Smooth muscle cell (in vitro differentiated cells): ENCODE measurements around the gene B4GALNT3. TPM values are rescaled to one million over a fixed set of nuclear protein-coding genes. Genes with fewer than 3 reads are reported as not detected.

ENCODE experiments used
- DNase-seq: peaks from one replicate; lab custom pipeline; 2025; ENCODE audit not compliant: unreplicated experiment; lab: John Stamatoyannopoulos, UW
- H2AFZ ChIP-seq: fragments of 200-600 bp; sonication (generic); 2 replicates; pipeline ENCODE4 v1.6.0; 2016; ENCODE audit warnings: antibody characterized with exemption, low read depth, mild to moderate bottlenecking
- H3F3A ChIP-seq: fragments of 200-600 bp; sonication (generic); 2 replicates; pipeline ENCODE4 v1.6.0; 2017; ENCODE audit warnings: antibody characterized with exemption, low read depth
- H3K27ac ChIP-seq: fragments of 200-600 bp; sonication (generic); 2 replicates; pipeline ENCODE4 v1.5.1; 2016; ENCODE audit warnings: low read depth, mild to moderate bottlenecking
- H3K27me3 ChIP-seq: fragments of 200-600 bp; sonication (generic); 2 replicates; pipeline ENCODE4 v1.6.1; 2016; ENCODE audit warnings: low read depth, mild to moderate bottlenecking
- H3K36me3 ChIP-seq: fragments of 200-600 bp; sonication (generic); 2 replicates; pipeline ENCODE4 v1.5.1; 2016; ENCODE audit warnings: low read depth
- H3K4me1 ChIP-seq: fragments of 200-600 bp; sonication (generic); 2 replicates; pipeline ENCODE4 v1.5.1; 2016; ENCODE audit warnings: low read depth
- H3K4me2 ChIP-seq: fragments of 200-600 bp; sonication (generic); 2 replicates; pipeline ENCODE4 v1.6.0; 2016; ENCODE audit warnings: mild to moderate bottlenecking
- H3K4me3 ChIP-seq: fragments of 200-600 bp; sonication (generic); 2 replicates; pipeline ENCODE4 v1.5.1; 2016; ENCODE audit warnings: mild to moderate bottlenecking
- H3K79me2 ChIP-seq: fragments of 200-600 bp; sonication (generic); 2 replicates; pipeline ENCODE4 v1.6.0; 2016; ENCODE audit warnings: low read depth, mild to moderate bottlenecking
- H3K9ac ChIP-seq: fragments of 200-600 bp; sonication (generic); 2 replicates; pipeline ENCODE4 v1.6.0; 2016; ENCODE audit warnings: low read depth
- H3K9me3 ChIP-seq: fragments of 200-600 bp; sonication (generic); replicated peaks from 2 replicates; pipeline ENCODE4 v1.5.1; 2016; ENCODE audit warnings: low read depth
- H4K20me1 ChIP-seq: fragments of 200-600 bp; sonication (generic); 2 replicates; pipeline ENCODE4 v1.6.0; 2016; ENCODE audit warnings: low read depth
- WGBS: methylation state at CpG from one replicate; pipeline ENCODE4 v1.1.7; 2016; ENCODE audit warnings: low lambda C conversion rate; 5-methylcytosine and 5-hydroxymethylcytosine counted together
- polyA plus RNA-seq: library from polyadenylated mRNA; unstranded; fragments of >200 nt; fragmentation: Nextera tagmentation; extraction: Ambion mirVana; gene quantifications from 2 replicates; pipeline ENCODE4 v1.2.1, GENCODE V29; 2016
- total RNA-seq: library from RNA; depleted of rRNA; stranded (reverse); fragments of >200 nt; gene quantifications from 2 replicates; pipeline ENCODE4 v1.2.3, GENCODE V29; 2014
- TF ChIP-seq, protein P1 (sequence below): fragments of 200-600 bp; sonication (generic); IDR thresholded peaks from 2 replicates; pipeline ENCODE4 v1.5.1; 2017; ENCODE audit warnings: borderline replicate concordance, mild to moderate bottlenecking, antibody characterized with exemption; ENCODE audit not compliant: insufficient read depth, poor library complexity, severe bottlenecking

The B4GALNT3 gene
- total and polyA plus RNA-seq, 2 experiments from 2014 or later: 5.1 to 5.7 TPM

DNA sequence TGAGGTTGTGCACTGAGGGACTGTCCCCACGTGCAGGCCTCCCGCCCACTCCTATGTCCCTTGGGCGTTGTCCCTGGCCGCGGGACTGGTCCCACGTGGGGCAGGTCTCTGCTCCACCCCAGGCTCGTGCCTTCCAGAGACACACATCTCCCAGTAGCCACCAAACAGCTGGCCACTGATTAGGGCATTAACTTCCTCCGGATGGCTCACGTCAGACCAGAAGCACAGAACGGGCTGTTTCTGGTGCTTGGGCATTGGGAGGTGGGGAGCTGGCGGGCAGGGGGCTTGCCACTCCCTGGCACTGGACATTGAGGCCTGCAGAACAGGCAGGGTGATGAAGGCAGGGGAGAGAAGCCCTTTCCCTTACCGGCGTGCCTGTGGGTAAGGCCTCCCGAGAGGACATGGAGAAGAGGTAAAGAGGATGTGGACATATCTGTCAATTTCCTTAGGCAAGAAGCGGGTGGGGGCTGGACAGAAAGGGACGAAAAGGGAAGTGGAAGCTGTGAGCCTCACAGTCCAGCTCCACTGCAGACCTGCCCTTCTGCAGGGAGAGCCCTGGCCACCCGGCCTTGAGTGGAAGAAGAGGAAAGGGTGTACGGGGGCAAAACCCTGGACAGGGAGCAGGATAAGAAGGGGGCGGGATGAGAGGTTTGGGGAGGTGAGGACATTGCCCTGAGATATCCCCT is 102.3 kb downstream of the B4GALNT3 start:
- Histone ChIP-seq H3K27ac (no peak overlapping the region), H3K4me2 (no peak overlapping the region), H3K4me3 (no peak overlapping the region), H3K27me3 (no peaks in the 10 kb centered on the region), H3K9me3 (no peaks in the 10 kb centered on the region), H3K4me1 (no peaks in the 10 kb centered on the region), H2AFZ (no peak overlapping the region), H3K79me2 (no peaks in the 10 kb centered on the region), H4K20me1 (no peaks in the 10 kb centered on the region), H3F3A (no peaks in the 10 kb centered on the region), H3K36me3 (no peaks in the 10 kb centered on the region), H3K9ac (no peak overlapping the region)
- WGBS: 81% methylated on average over 19 of the region's 19 CpGs
- no peak for DNase-seq
- TF ChIP-seq, protein P1, sequence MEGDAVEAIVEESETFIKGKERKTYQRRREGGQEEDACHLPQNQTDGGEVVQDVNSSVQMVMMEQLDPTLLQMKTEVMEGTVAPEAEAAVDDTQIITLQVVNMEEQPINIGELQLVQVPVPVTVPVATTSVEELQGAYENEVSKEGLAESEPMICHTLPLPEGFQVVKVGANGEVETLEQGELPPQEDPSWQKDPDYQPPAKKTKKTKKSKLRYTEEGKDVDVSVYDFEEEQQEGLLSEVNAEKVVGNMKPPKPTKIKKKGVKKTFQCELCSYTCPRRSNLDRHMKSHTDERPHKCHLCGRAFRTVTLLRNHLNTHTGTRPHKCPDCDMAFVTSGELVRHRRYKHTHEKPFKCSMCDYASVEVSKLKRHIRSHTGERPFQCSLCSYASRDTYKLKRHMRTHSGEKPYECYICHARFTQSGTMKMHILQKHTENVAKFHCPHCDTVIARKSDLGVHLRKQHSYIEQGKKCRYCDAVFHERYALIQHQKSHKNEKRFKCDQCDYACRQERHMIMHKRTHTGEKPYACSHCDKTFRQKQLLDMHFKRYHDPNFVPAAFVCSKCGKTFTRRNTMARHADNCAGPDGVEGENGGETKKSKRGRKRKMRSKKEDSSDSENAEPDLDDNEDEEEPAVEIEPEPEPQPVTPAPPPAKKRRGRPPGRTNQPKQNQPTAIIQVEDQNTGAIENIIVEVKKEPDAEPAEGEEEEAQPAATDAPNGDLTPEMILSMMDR: no peak

DNA sequence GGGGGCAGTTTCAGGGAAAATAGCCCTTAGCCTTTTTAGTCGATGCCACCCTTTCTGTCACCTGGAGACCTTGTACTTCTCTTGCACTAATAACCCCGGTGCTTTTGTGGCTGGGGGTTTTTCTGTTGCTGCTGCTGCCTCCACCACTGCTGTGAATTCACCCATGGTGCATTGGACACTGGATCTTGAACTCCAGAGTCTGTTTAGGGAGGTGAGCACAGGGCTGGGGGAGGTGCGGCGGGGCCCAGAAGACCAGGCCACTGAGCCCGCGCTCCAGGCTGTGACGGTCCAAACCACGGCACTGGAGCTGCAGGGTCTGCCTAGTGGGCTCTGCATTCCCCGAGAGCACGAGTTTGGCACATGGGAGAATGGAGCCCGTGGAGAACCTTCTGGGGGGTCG is 102.9 kb downstream of the B4GALNT3 start:
- Histone ChIP-seq H4K20me1 (no peaks in the 10 kb centered on the region), H3K4me2 (no peak overlapping the region), H3K36me3 (no peaks in the 10 kb centered on the region), H3K27me3 (no peaks in the 10 kb centered on the region), H3K4me1 (no peaks in the 10 kb centered on the region), H3F3A (no peaks in the 10 kb centered on the region), H3K79me2 (no peaks in the 10 kb centered on the region), H3K4me3 (no peak overlapping the region), H3K9ac (no peak overlapping the region), H2AFZ (no peak overlapping the region), H3K27ac (no peak overlapping the region), H3K9me3 (no peaks in the 10 kb centered on the region)
- no peak for DNase-seq
- 95% methylated on average over 12 of the region's 12 CpGs for WGBS
- TF ChIP-seq, protein P1: no peak

DNA sequence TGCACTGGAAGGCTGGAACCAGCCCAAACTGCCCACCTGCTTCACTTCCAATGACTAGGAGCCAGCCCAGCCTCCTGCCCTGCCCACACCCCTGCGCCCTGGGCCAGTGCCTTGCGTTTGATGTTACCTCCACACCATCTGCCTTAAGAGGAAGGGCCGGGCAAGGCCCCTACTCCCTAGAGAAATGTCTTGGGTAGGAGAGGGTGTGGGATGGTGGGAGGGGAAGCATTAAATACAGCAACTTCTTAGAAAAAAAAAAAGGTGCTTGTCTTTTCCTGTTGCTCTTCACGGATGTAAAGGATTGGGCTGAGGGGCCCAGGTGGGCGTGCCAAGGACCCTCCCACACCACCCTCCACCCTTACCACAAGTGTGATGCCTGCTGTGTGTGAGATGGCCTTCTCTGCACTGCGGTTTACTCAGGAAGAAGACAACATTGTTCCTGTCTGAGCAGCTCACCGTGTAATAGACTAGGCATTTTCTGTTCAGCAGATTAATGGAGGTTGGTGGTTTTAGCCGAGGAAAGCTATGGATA is 103.6 kb downstream of the B4GALNT3 start:
- Histone ChIP-seq H3K79me2 (no peaks in the 10 kb centered on the region), H3F3A (no peaks in the 10 kb centered on the region), H3K4me3 (no peak overlapping the region), H3K4me1 (no peaks in the 10 kb centered on the region), H3K36me3 (no peaks in the 10 kb centered on the region), H3K9ac (no peak overlapping the region), H2AFZ (no peak overlapping the region), H4K20me1 (no peaks in the 10 kb centered on the region), H3K27ac (no peak overlapping the region), H3K4me2 (no peak overlapping the region), H3K9me3 (no peaks in the 10 kb centered on the region), H3K27me3 (no peaks in the 10 kb centered on the region)
- TF ChIP-seq, protein P1: no peak
- 71% methylated on average over 8 of the region's 8 CpGs for WGBS
- DNase-seq: no peak
